Smooth muscle cell (in vitro differentiated cells): ENCODE measurements around the gene FABP6. TPM values are rescaled to one million over a fixed set of nuclear protein-coding genes. Genes with fewer than 3 reads are reported as not detected.

Experiments used
- DNase-seq: peaks from one replicate; lab custom pipeline; 2025; ENCODE audit not compliant: unreplicated experiment; lab: John Stamatoyannopoulos, UW
- H2AFZ ChIP-seq: fragments of 200-600 bp; sonication (generic); 2 replicates; pipeline ENCODE4 v1.6.0; 2016; ENCODE audit warnings: antibody characterized with exemption, low read depth, mild to moderate bottlenecking
- H3F3A ChIP-seq: fragments of 200-600 bp; sonication (generic); 2 replicates; pipeline ENCODE4 v1.6.0; 2017; ENCODE audit warnings: antibody characterized with exemption, low read depth
- H3K27ac ChIP-seq: fragments of 200-600 bp; sonication (generic); 2 replicates; pipeline ENCODE4 v1.5.1; 2016; ENCODE audit warnings: low read depth, mild to moderate bottlenecking
- H3K27me3 ChIP-seq: fragments of 200-600 bp; sonication (generic); 2 replicates; pipeline ENCODE4 v1.6.1; 2016; ENCODE audit warnings: low read depth, mild to moderate bottlenecking
- H3K36me3 ChIP-seq: fragments of 200-600 bp; sonication (generic); 2 replicates; pipeline ENCODE4 v1.5.1; 2016; ENCODE audit warnings: low read depth
- H3K4me1 ChIP-seq: fragments of 200-600 bp; sonication (generic); 2 replicates; pipeline ENCODE4 v1.5.1; 2016; ENCODE audit warnings: low read depth
- H3K4me2 ChIP-seq: fragments of 200-600 bp; sonication (generic); 2 replicates; pipeline ENCODE4 v1.6.0; 2016; ENCODE audit warnings: mild to moderate bottlenecking
- H3K4me3 ChIP-seq: fragments of 200-600 bp; sonication (generic); 2 replicates; pipeline ENCODE4 v1.5.1; 2016; ENCODE audit warnings: mild to moderate bottlenecking
- H3K79me2 ChIP-seq: fragments of 200-600 bp; sonication (generic); 2 replicates; pipeline ENCODE4 v1.6.0; 2016; ENCODE audit warnings: low read depth, mild to moderate bottlenecking
- H3K9ac ChIP-seq: fragments of 200-600 bp; sonication (generic); 2 replicates; pipeline ENCODE4 v1.6.0; 2016; ENCODE audit warnings: low read depth
- H3K9me3 ChIP-seq: fragments of 200-600 bp; sonication (generic); replicated peaks from 2 replicates; pipeline ENCODE4 v1.5.1; 2016; ENCODE audit warnings: low read depth
- H4K20me1 ChIP-seq: fragments of 200-600 bp; sonication (generic); 2 replicates; pipeline ENCODE4 v1.6.0; 2016; ENCODE audit warnings: low read depth
- WGBS: methylation state at CpG from one replicate; pipeline ENCODE4 v1.1.7; 2016; ENCODE audit warnings: low lambda C conversion rate; 5-methylcytosine and 5-hydroxymethylcytosine counted together
- polyA plus RNA-seq: library from polyadenylated mRNA; unstranded; fragments of >200 nt; fragmentation: Nextera tagmentation; extraction: Ambion mirVana; gene quantifications from 2 replicates; pipeline ENCODE4 v1.2.1, GENCODE V29; 2016
- total RNA-seq: library from RNA; depleted of rRNA; stranded (reverse); fragments of >200 nt; gene quantifications from 2 replicates; pipeline ENCODE4 v1.2.3, GENCODE V29; 2014
- TF ChIP-seq, protein P1 (sequence below): fragments of 200-600 bp; sonication (generic); IDR thresholded peaks from 2 replicates; pipeline ENCODE4 v1.5.1; 2017; ENCODE audit warnings: borderline replicate concordance, mild to moderate bottlenecking, antibody characterized with exemption; ENCODE audit not compliant: insufficient read depth, poor library complexity, severe bottlenecking

FABP6 gene
- total and polyA plus RNA-seq, 2 experiments from 2014 or later: 1.3 TPM; not detected in 1

DNA sequence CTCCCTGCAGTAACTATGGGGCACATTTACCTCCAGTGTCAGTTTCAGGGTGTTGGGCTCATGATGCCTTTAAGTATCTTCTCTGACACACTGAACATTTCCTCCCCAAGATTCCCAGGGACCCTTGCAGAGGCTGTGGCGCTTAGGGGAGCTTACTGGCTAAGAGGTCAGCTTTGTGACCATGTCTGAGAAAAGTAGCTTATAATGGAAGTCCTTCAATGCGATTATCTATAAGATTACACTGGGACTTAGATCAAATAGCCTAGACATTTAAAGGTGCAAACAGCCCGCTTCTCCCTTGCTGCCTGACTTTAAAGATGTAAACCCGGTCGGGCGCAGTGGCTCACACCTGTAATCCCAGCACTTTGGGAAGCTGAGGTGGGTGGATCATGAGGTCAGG is 25.4 kb downstream of the FABP6 start:
- Histone ChIP-seq H2AFZ (no peak overlapping the region), H3K4me1 (no peaks in the 10 kb centered on the region), H3F3A (no peaks in the 10 kb centered on the region), H3K4me2 (no peak overlapping the region), H3K79me2 (no peaks in the 10 kb centered on the region), H3K9me3 (no peaks in the 10 kb centered on the region), H3K9ac (no peak overlapping the region), H4K20me1 (no peaks in the 10 kb centered on the region), H3K36me3 (peaks cover 5% of the 10 kb centered on the region), H3K4me3 (no peak overlapping the region), H3K27ac (no peak overlapping the region), H3K27me3 (no peaks in the 10 kb centered on the region)
- TF ChIP-seq, protein P1, sequence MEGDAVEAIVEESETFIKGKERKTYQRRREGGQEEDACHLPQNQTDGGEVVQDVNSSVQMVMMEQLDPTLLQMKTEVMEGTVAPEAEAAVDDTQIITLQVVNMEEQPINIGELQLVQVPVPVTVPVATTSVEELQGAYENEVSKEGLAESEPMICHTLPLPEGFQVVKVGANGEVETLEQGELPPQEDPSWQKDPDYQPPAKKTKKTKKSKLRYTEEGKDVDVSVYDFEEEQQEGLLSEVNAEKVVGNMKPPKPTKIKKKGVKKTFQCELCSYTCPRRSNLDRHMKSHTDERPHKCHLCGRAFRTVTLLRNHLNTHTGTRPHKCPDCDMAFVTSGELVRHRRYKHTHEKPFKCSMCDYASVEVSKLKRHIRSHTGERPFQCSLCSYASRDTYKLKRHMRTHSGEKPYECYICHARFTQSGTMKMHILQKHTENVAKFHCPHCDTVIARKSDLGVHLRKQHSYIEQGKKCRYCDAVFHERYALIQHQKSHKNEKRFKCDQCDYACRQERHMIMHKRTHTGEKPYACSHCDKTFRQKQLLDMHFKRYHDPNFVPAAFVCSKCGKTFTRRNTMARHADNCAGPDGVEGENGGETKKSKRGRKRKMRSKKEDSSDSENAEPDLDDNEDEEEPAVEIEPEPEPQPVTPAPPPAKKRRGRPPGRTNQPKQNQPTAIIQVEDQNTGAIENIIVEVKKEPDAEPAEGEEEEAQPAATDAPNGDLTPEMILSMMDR: no peak
- 98% methylated on average over 6 of the region's 6 CpGs for WGBS
- no peak for DNase-seq

DNA sequence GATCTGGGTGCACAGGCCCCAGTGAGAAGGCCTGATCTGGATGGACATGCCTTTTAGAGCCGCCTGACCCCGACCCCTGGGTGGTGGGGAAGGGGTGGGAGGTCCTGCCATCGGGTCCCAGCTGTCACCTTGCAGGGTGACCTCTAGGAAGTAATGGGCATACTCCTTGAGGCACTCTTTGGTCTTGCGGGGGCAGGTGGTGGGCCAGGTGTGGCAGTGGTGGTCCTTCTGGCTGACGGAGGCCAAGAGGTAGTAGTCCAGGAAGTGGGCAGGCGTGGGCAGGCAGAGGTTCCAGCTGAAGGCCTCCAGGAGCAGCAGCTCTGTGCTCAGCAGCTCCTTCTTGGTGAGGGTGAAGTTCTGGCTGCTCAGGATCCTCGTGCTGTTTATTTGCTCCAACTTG is 30.0 kb downstream of the FABP6 start:
- Histone ChIP-seq H3K4me2 (no peak overlapping the region), H3K4me3 (no peak overlapping the region), H4K20me1 (peaks cover 22% of the 10 kb centered on the region), H3K27me3 (no peaks in the 10 kb centered on the region), H3K9ac (no peak overlapping the region), H3K9me3 (no peaks in the 10 kb centered on the region), H3F3A (no peaks in the 10 kb centered on the region), H2AFZ (no peak overlapping the region), H3K36me3 (no peaks in the 10 kb centered on the region), H3K27ac (no peak overlapping the region), H3K4me1 (peaks cover 38% of the 10 kb centered on the region), H3K79me2 (no peaks in the 10 kb centered on the region)
- 98% methylated on average over 7 of the region's 7 CpGs for WGBS
- TF ChIP-seq, protein P1: no peak
- no peak for DNase-seq

DNA sequence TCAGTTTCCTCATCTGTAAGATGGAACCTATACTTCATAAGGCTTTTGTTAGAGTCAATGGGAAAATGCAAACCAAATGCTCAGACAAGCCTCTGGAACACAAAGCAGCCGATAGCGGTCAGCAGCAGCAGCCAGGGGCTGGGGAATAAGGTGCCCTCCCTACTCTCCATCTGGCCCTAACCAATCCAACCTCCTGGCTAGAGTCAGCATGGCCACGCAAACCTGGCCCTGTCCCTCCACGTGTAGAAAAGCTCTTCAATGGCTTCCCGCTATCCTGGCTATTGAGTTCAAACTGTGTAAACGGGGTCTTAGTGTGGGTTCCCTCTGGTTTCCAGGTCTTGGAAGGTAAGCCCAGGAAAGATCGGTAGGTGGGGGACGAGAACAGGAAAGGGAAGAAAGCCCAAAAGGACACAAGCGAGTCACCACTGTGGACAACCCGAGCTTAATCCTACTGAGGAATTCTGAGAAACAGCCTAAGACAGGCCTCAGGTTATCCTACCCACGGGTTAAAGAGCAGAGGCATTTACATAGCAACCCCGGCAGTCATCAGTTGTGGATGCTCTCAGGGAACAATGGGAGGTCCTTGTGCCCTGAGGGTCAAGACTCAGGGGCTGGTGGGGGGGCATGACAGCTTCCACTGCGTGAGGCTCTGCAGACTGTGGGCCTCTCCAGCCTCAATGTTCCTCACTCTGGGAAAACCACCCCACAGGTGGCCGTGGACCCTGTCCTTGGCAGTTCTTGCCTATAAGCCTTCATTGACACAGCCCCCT is 30.9 kb downstream of the FABP6 start:
- DNase-seq: no peak
- no peak overlapping the region for H3K4me2 ChIP-seq
- H3K36me3 ChIP-seq: no peaks in the 10 kb centered on the region
- no peak overlapping the region for H3K27ac ChIP-seq
- H3K9ac ChIP-seq: no peak overlapping the region
- no peaks in the 10 kb centered on the region for H3K9me3 ChIP-seq
- TF ChIP-seq, protein P1: no peak
- peaks cover 22% of the 10 kb centered on the region for H4K20me1 ChIP-seq
- no peak overlapping the region for H3K4me3 ChIP-seq
- H3K27me3 ChIP-seq: no peaks in the 10 kb centered on the region
- peaks cover 38% of the 10 kb centered on the region for H3K4me1 ChIP-seq
- 77% methylated on average over 14 of the region's 14 CpGs for WGBS
- H3F3A ChIP-seq: no peaks in the 10 kb centered on the region
- H2AFZ ChIP-seq: no peak overlapping the region
- no peaks in the 10 kb centered on the region for H3K79me2 ChIP-seq
